HG03175 (cell line): Measurements from ENCODE around the gene KCNIP3.

ENCODE experiments used
- ATAC-seq: cut with Tn5 transposase; IDR thresholded peaks from one replicate; pipeline ENCODE4 v1.9.1; 2021; ENCODE audit warnings: mild to moderate bottlenecking, moderate library complexity; ENCODE audit not compliant: unreplicated experiment

The KCNIP3 gene

DNA sequence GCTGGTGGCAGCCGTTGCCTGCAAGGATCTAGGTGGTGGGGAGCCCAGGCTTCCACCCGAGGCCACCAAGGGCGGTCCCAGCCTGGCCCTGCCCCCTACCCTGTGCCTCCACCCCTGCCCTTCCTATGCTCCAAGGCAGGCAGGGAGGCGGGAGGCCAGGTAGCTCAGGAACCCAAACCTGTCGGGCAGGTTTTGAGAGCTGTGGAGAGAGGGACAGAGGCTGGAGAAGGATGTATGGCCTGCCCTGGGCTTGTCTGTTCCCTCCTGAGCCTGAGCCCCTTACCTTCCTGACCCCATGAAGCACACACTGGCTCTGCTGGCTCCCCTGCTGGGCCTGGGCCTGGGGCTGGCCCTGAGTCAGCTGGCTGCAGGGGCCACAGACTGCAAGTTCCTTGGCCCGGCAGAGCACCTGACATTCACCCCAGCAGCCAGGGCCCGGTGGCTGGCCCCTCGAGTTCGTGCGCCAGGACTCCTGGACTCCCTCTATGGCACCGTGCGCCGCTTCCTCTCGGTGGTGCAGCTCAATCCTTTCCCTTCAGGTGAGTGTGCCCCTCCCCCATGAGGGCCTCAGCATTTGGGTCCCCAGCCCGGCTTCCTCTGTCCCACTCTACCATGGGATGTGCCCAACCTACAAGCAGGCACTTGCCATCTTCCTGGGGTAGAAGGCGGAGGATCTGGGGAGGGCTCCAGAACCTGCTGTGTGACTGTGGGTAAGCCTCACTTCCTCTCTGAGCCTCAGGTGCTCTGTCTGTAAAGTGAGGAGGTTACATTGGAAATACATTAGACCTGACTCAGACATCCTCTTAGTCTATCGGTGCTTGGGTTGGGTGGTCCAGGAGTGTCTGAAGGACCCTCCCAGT lies 22.6 kb upstream of the KCNIP3 start, which contains the start of gene PROM2:
Gene PROM2 (plus strand): TSS at position 159 of the 860 bp plus-strand sequence. CDS start 137 bp downstream, at position 296.
- no peak for ATAC-seq

DNA sequence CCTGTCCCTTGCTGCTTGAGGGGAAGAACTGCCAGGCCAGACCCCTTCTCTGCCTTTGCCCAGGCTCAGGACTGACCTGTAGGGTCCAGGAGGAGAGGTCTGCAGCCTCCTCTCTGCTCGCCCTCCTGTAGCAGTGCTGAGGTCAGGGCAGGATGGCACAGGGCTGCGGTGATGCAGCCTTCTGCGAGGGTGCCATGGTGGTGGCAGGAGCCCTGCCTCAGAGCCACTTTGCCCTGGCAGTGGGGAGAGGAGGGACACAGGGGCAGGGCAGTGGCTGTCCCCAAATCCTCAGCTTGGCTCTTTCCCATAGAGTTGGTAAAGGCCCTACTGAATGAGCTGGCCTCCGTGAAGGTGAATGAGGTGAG lies 22.0 kb upstream of the KCNIP3 start:
- no peak for ATAC-seq

DNA sequence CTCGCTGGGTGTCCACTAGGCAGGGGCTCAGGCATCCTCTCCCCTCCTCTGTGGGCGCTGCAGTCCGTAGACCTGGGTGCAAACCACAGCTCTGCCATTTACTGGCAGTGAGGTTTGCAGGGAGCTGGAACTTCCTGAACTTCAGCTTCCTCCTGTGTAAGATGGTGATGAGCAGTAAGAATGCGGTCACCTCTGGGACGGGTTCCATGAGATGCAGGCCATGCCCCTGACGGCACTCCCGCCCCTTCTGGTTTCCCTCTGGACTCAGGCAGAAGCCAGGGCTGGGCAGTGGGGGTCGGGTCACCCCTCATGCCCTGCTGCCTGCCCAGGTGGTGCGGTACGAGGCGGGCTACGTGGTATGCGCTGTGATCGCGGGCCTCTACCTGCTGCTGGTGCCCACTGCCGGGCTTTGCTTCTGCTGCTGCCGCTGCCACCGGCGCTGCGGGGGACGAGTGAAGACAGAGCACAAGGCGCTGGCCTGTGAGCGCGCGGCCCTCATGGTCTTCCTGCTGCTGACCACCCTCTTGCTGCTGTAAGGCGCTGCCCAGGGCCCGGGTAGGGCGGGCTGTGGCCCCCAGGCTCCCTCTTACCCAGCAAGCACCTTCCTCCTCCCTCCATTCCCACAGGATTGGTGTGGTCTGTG lies 21.4 kb upstream of the KCNIP3 start:
- ATAC-seq, result no peak

DNA sequence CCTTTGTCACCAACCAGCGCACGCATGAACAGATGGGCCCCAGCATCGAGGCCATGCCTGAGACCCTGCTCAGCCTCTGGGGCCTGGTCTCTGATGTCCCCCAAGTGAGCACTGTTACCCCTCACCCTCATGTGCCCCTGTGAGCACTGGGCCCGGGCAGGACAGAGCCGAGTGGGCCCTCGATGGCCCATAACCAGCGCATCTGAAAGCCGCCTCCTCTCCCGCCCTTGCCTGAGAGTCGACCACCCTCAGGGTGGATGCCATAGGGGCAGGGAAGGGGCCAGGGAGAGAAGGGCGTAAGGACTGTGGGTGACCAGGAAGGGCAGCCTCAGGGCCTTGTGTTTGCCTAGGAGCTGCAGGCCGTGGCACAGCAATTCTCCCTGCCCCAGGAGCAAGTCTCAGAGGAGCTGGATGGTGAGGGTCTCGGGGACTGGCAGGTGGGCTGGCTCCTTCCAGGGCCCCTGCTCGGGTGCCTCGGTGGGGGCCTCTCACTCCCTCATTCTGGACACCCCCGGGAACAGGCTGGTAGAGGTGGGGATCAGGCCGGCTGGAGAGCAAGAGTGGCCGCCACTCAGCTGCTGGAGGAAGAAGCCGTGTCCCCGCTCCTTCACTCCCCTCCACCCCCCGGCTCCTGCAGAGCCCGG lies 20.8 kb upstream of the KCNIP3 start:
- no peak for ATAC-seq

DNA sequence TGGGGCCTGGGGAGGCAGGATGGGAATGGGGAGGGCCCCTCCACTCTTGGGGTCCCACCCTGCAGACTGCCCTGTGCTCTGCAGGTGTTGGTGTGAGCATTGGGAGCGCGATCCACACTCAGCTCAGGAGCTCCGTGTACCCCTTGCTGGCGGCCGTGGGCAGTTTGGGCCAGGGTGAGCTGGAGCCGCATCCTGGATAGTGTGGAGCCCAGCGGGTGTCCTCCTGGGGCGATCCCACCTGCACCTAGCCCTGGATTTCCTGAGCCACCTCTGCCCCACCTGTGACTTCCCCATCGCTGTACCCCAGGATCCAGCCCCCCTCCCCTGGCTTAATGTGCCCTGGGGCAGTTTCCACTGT lies 20.3 kb upstream of the KCNIP3 start:
- no peak for ATAC-seq

DNA sequence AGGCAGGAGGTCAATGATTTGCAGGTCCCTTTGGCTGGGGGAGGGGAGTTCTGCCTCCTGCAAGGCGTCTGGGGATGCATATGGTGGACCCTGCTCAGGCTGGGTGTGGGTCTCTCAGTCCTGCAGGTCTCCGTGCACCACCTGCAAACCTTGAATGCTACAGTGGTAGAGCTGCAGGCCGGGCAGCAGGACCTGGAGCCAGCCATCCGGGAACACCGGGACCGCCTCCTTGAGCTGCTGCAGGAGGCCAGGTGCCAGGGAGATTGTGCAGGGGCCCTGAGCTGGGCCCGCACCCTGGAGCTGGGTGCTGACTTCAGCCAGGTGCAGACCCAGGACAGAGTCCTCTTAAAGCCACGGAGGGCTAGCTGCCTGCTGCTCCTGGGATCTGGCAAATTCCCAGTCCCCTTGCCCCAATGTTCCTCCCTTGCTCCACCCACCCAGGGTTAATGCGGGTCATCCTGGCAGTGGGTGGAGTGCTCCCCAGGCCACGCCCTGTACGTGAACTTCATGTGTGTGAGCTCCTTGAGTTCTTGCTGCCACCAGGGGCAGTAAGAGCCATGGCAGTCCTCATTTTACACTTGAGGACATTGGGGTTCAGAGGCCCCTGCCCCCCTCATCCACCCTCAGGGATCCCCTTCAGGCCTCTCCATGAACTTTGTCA lies 19.8 kb upstream of the KCNIP3 start:
- no peak for ATAC-seq

DNA sequence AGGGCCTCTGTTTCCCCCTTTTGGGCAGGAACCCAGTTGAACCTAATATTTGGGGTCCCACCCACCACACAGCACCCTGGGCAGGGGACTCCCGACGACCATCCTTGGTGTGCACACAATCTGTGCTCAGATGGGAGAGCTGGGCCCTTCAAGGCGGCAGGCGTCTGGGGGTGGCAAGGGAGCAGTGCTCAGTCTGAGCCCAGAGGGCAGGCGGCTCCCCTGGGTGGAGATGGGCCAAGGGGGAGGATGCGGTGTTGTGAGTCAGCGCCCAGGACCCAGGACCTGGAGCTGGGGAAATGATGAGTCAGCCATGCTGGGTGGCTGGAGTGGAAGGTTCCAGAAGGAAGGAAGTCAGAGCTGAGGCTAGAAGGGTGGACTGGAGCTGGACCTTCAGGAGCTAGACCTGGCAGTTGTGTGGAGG lies 19.1 kb upstream of the KCNIP3 start:
- ATAC-seq, result no peak

DNA sequence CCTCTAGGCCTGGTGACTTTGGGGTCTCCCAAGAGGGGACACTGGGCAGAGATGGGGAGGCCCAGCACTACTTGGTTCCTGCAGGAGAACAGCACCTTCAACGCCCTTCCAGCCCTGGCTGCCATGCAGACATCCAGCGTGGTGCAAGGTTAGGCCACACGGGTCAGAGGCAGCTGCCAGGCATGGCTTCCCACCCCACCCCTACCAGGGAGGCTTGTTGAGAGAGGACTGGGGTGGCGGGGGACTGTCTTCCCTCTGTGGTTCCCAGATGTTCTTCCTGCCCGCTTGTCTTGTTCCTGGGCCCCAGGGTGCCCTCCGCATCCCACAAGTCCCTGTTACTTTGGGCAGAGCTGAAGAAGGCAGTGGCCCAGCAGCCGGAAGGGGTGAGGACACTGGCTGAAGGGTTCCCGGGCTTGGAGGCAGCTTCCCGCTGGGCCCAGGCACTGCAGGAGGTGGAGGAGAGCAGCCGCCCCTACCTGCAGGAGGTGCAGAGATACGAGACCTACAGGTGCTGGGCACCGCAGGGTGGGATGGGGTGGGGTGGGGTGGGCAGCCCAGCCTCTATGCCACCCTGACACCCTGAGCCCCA lies 18.4 kb upstream of the KCNIP3 start:
- ATAC-seq, result no peak

DNA sequence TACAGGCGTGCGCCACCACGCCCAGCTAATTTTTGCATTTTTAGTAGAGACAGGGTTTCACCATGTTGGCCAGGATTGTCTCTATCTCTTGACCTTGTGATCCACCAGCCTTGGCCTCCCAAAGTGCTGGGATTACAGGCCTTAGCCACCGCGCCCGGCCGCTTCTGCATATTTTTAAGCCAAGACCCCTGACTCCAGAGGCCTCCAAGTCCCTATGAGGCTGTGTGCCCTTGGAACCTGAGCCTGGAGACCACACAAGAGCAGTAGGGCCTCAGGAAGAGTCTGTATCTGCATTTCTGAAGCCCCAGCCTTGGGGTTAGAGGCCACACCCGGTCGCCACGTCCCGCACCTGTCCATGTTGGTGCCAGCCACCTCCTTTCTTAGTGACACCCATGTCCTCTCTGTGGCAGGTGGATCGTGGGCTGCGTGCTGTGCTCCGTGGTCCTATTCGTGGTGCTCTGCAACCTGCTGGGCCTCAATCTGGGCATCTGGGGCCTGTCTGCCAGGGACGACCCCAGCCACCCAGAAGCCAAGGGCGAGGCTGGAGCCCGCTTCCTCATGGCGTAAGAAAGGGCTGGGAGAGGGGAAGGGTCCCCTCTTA lies 17.6 kb upstream of the KCNIP3 start:
- ATAC-seq, result no peak

DNA sequence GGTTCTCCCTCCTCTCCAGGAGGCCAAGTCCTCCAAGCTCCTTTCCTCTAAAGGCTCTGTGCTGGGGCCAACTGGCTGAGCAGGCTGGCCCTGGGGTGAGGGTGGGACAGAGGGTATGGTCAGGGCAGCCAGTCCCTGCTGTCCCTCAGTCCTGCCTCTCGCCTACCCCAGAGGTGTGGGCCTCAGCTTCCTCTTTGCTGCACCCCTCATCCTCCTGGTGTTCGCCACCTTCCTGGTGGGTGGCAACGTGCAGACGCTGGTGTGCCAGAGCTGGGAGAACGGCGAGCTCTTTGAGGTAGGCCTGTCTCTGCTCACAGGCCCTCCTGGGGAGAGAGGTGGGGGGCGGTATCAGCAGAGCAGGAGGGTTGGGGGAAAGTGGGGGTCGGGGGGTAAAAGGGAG lies 16.1 kb upstream of the KCNIP3 start:
- no peak for ATAC-seq

DNA sequence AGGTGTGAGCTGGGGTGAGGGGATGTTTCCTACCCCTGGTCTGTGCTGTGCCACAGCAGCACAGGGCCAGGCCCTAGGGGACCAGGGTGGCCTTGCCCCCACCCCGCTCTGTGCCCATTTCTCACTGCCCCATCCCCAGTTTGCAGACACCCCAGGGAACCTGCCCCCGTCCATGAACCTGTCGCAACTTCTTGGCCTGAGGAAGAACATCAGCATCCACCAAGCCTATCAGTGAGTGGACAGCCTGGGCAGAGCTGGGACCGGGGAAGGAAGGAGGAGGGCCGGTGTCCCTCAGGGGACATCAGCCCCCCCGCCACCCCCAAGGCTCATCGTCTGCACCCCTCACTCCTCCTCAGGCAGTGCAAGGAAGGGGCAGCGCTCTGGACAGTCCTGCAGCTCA lies 15.4 kb upstream of the KCNIP3 start:
- no peak for ATAC-seq

DNA sequence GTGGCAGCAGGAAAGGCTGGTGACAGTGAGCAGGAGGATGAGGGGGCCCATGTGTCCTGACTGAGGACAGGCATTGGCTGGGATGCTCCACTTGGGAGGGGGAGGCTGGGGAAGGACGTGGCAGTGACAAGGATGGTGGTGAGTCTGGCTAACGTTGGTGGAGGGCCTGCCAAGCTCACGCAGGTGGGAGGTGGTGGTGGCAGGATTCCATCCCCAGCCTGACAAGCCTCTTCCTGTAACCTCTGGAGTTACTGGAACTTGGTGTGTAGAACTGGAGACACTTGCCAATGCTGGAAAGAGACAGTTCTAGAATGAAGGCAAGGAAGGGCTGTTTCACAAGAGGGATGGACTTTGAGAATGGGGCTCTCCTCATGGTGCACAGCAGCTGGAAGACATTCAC lies 14.7 kb upstream of the KCNIP3 start:
- ATAC-seq, result no peak

DNA sequence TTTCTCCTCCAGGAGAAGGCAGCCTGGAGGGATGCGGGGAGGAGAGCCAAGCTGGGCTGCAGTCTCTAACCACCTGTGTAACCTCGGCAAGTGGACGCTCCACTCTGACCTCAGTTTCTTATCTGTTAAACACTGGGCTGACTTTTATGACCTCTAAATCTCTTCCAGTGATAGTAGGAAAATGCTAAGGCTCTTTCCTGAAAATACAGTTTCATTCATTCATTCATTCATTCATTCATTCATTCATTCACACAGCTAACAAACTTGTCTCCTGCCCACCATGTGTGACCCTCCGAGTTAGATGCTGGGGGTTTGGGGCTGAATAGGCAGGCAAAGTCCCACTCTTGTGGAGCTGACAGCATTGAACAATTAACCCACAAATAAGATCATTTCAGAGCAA lies 13.6 kb upstream of the KCNIP3 start:
- ATAC-seq, result no peak

DNA sequence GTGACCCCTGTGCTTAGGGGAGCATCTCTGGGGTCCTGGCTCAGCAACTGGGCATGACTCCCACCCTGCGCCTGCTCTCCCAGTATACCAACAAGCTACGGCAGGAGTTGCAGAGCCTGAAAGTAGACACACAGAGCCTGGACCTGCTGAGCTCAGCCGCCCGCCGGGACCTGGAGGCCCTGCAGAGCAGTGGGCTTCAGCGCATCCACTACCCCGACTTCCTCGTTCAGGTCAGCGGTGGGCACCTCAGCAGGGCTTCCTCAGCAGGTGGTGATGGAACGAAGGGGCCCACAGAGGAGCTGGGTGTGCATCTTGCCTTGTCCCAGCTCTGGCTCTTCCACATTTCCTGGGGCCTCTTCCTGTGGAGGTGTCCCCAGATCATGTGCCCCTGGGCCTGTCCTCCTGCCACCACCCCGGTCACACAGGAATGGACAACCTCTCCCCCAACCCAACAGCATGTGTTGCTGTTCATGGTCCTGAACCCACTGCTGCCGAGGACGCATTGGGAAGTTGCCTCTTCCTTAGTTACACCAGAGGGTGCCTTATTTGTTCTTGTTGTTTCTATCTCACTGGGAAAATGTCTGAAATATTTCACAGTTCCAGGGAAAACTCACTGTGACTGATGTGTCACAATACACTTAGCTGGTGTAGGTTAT lies 12.1 kb upstream of the KCNIP3 start:
- no peak for ATAC-seq

DNA sequence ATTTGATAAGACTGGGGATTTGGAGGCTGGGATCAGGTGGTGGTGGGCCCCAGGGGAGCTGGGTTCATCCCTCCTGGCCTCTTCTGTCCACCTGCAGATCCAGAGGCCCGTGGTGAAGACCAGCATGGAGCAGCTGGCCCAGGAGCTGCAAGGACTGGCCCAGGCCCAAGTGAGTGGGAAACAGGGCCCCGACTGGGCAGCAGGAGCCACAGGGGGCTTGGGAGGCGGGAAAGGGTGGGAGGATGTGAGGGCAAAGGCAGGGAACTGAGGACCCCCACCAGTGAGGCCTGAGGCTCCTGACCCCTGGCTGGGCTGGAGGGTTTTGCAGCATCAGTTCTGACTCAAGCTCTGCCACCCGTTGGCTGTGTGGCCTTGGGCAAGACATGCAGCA lies 11.6 kb upstream of the KCNIP3 start:
- no peak for ATAC-seq

DNA sequence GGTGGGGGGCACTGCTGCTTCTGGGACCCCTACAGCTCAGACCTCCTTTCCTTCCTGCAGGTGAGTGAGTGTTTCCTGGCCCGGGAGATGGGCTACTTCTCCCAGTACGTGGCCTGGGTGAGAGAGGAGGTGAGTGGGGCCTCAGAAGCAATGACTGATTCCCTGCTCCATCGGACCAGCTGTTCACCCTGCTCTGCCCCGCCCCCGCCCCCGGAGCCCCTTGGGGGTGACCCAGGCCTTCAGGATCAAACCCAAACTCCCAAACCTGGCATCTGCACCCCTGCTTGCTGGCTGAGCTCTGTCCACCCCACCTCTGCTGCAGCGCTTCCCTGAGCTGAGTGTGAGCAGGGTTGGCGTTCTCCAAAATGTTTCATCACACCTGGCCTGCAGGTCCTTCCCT lies 9.8 kb upstream of the KCNIP3 start:
- no peak for ATAC-seq

DNA sequence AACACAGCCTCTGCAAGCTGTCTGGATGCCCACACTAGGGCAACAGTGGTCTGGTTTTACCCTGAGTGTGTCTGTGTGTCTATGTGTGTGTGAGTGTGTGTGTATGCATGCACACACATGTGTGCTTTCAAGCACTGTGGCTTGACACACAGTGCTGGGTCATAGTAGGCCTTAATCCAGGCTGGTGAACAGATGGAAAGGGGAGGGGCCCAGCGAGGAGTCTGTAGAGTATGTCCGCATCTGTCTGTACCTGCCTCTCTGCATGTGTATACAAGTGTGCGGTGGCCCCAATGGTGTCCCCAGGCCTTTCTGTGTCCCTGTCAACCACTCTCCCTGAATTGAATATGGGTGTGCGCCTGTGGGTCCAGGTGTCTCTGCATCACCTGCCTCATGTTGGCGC lies 9.3 kb upstream of the KCNIP3 start:
- ATAC-seq, result no peak

DNA sequence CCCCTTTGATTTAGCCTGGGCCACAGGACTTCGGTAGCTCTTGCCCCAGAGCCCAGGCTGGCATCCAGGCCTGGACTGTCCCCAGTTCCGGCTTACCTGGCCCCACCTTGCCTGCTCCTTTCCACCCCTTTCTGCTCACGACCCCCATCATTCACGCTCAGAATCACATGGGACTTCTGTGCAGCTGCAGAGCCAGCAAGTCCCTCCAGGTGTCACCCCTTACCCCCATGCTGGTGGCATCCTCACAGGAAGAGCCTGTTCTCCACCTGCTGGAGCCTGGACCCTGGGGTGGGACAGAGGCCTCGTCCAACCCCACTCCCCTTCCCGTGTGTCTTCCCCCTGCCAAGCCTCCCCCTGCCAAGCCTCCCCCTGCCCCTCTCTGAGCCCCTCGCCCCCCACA lies 7.9 kb upstream of the KCNIP3 start:
- ATAC-seq, result no peak

DNA sequence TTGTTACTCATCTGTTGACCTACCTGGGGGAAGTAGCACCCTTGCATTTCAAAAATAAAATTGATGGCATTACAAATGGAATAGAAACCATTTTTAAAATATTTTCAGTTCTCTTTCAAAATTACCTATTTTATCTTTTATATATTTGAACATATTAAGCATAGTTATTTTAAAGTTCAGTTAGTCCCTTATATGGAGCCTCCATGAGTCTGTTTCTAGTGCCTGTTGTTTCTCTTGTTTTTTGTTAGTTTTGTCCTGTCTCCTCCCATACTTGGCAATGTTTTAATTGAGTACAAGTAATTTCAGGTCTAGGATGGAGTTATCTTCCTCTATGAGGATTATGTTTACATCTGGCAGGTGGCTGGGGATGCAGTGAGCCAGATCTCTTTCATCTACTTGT lies 5.9 kb upstream of the KCNIP3 start:
- no peak for ATAC-seq

DNA sequence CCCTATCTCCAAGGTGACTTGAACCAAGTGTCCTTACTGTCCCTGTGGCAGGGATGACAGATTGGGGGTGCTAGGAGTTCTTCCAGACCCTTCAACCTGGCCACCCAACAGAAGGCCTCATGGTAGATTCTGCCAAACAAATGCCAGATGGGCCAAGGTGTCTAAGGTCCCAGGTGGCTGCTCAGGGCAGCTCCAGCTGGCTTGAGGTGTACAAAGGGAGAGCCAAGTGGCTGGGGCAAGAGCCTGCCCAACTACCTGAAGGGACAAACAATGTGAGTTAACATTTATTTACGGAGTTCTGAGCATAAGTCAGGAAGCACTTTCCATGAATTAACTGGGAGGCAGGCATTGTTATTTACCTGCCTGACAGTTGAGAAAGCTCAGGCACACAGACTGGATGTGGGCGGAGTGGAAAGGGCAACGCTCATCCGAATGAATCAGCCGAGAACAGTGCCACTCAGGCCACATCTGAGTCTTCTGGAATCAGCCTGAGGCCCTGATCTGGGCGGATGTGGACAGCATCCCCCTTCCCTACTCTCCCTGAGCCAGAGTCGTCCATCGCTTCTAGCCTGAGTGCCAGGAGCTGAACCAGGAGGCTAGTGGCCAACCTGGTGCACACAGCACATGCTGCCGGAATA lies 4.4 kb upstream of the KCNIP3 start:
- ATAC-seq, result no peak
